ENCODE measurements around the gene PIR. TPM values are rescaled to one million over a fixed set of nuclear protein-coding genes. Genes with fewer than 3 reads are reported as not detected.

PIR gene
- total and polyA plus RNA-seq, 9 of the 15 experiments (the other 6 are each of a cell fraction or from before 2014, with no cell fraction given): 7.5 to 29.8 (median 11.5) TPM

- no peak for TF ChIP-seq GABPA (tag; conservative IDR thresholded peaks at IDR 0.05; ENCODE audit: low read depth)
- TF ChIP-seq PHB2 (IDR thresholded peaks at IDR 0.05; ENCODE audit: low read depth): no peak
Measured at GRCh38 chrX:15401378-15401777, 91.8 kb downstream of the PIR start (continued).

GRCh38 chrX:15399962-15400391 is 93.2 kb downstream of the PIR start:
- WGBS (ENCODE audit: insufficient coverage, low coverage, missing lambda C conversion rate): 13% methylated on average over 3 of the region's 3 CpGs
- in situ Hi-C loops (cut with MboI) (no loop called here), intact Hi-C loops (cut with micrococcal nuclease) (no loop called here)
- FAIRE-seq: no peak
- H3K79me2 ChIP-seq (ENCODE audit: control insufficient read depth, insufficient read depth, low read length): no peaks in the 10 kb centered on the region
- no peak overlapping the region for H3K4me2 ChIP-seq (ENCODE audit: insufficient read depth, low read length)
- ATAC-seq: no peak
- no peaks in the 10 kb centered on the region for H3K9me3 ChIP-seq (replicated peaks; ENCODE audit: control insufficient read depth, insufficient read depth, low read depth, low read length)
- TF ChIP-seq L3MBTL2 (IDR thresholded peaks at IDR 0.05) (no peak), SMARCA5 (IDR thresholded peaks at IDR 0.05) (no peak)
- TF ChIP-seq, protein P1, sequence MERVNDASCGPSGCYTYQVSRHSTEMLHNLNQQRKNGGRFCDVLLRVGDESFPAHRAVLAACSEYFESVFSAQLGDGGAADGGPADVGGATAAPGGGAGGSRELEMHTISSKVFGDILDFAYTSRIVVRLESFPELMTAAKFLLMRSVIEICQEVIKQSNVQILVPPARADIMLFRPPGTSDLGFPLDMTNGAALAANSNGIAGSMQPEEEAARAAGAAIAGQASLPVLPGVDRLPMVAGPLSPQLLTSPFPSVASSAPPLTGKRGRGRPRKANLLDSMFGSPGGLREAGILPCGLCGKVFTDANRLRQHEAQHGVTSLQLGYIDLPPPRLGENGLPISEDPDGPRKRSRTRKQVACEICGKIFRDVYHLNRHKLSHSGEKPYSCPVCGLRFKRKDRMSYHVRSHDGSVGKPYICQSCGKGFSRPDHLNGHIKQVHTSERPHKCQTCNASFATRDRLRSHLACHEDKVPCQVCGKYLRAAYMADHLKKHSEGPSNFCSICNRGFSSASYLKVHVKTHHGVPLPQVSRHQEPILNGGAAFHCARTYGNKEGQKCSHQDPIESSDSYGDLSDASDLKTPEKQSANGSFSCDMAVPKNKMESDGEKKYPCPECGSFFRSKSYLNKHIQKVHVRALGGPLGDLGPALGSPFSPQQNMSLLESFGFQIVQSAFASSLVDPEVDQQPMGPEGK (CRISPR knock-in tag; IDR thresholded peaks at IDR 0.05; ENCODE audit: borderline replicate concordance): no peak
- peaks cover 0 to 3% of the 10 kb centered on the region in 2 experiments; a peak in 2 of 5 replicates for H3K4me1 ChIP-seq (replicated peaks in 1 of 2; ENCODE audit: control insufficient read depth in 2 of 2, insufficient read depth in 2 of 2, low read length in 2 of 2)
- H2AFZ ChIP-seq (ENCODE audit: low read depth, low read length): no peak overlapping the region
- no peaks in the 10 kb centered on the region for H3K9me1 ChIP-seq (ENCODE audit: control insufficient read depth, insufficient read depth, low read length)
- ChIA-PET CTCF (ENCODE audit: low intra/inter-chr PET ratio) (no interaction called here), POLR2A (interaction anchor here (1.0 kb wide), 1 partner anchor 12 kb away, joined by 3 read pairs; no protein-coding TSS in a partner anchor)
- no peaks in the 10 kb centered on the region for H3K27me3 ChIP-seq (ENCODE audit: control insufficient read depth in 2 of 2, insufficient read depth in 2 of 2, low read length in 2 of 2)
- no peaks in the 10 kb centered on the region for H4K20me1 ChIP-seq (replicated peaks; ENCODE audit: control insufficient read depth, insufficient read depth, low read length)
- no TSS peak for BruUV-seq (replicated peaks)
- H3K4me3 ChIP-seq: no peak overlapping the region
- H3K36me3 ChIP-seq (ENCODE audit: control insufficient read depth, insufficient read depth, low read length): no peaks in the 10 kb centered on the region
- no peak overlapping the region for H3K9ac ChIP-seq (ENCODE audit: insufficient read depth in 1 of 2, low read depth in 2 of 2, low read length in 2 of 2)
- H3K27ac ChIP-seq (ENCODE audit: extremely low read depth, low read depth, low read length): no peak overlapping the region
- DNase-seq (ENCODE audit: extremely low read depth in 1 of 4, low spot score in 3 of 4): no peak
